NCI-H1694 (cell line): ENCODE results near the gene ANGPTL4.
A peak's percentile ranks its signal among the peaks of the same experiment; 100 is the strongest.
"Not testable (repeated sequence)": the region's sequence is repeated elsewhere in the genome, so short reads cannot be mapped to it uniquely, and the experiment has no call there.

Source experiments
- DNase-seq: peaks from one replicate; lab custom pipeline; 2025; lab: John Stamatoyannopoulos, UW

ANGPTL4 gene

GRCh38 chr19:8361921-8362793 lies 1.8 kb upstream of the ANGPTL4 start:
- DNase-seq, result peak; percentile 39

- DNase-seq, result no peak
Measured at GRCh38 chr19:8366121-8366581, 2.2 kb downstream of the ANGPTL4 start.

GRCh38 chr19:8366961-8367326 lies 3.0 kb downstream of the ANGPTL4 start:
- no peak for DNase-seq

GRCh38 chr19:8367327-8368001 lies 3.5 kb downstream of the ANGPTL4 start:
- DNase-seq, result peak; percentile 53

GRCh38 chr19:8370176-8371010 lies 6.4 kb downstream of the ANGPTL4 start:
- no peak for DNase-seq

- DNase-seq, result no peak
Measured at GRCh38 chr19:8371011-8371804, 7.3 kb downstream of the ANGPTL4 start.

- DNase-seq, result no peak
Measured at GRCh38 chr19:8373867-8374813, 10.2 kb downstream of the ANGPTL4 start.

GRCh38 chr19:8375766-8376165 lies 11.8 kb downstream of the ANGPTL4 start:
- DNase-seq, result not testable (repeated sequence)

- not testable (repeated sequence) for DNase-seq
Measured at GRCh38 chr19:8376373-8376974, 12.5 kb downstream of the ANGPTL4 start.

- DNase-seq, result no peak
Measured at GRCh38 chr19:8377598-8377997, 13.6 kb downstream of the ANGPTL4 start.

- not testable (repeated sequence) for DNase-seq
Measured at GRCh38 chr19:8379156-8379891, 15.4 kb downstream of the ANGPTL4 start.

- DNase-seq, result not testable (repeated sequence)
Measured at GRCh38 chr19:8384569-8384968, 20.6 kb downstream of the ANGPTL4 start.

- not testable (repeated sequence) for DNase-seq
Measured at GRCh38 chr19:8385103-8385502, 21.1 kb downstream of the ANGPTL4 start.

- DNase-seq, result not testable (repeated sequence)
Measured at GRCh38 chr19:8385566-8385965, 21.6 kb downstream of the ANGPTL4 start.

- DNase-seq, result not testable (repeated sequence)
Measured at GRCh38 chr19:8386419-8386818, 22.5 kb downstream of the ANGPTL4 start.

- DNase-seq, result no peak
Measured at GRCh38 chr19:8386990-8387389, 23.0 kb downstream of the ANGPTL4 start.

- no peak for DNase-seq
Measured at GRCh38 chr19:8387688-8388611, 24.0 kb downstream of the ANGPTL4 start.

- DNase-seq, result no peak
Measured at GRCh38 chr19:8388612-8388958, 24.6 kb downstream of the ANGPTL4 start.
